ENCODE measurements around the gene ARSG.

ARSG gene

GRCh38 chr17:68394608-68395331 lies 103.5 kb downstream of the ARSG start:
- no peak overlapping the region for H3K27ac ChIP-seq (ENCODE audit: low read depth, low read length)
- no peaks in the 10 kb centered on the region for H3K36me3 ChIP-seq (ENCODE audit: control insufficient read depth, low read length)
- H4K20me1 ChIP-seq (ENCODE audit: control insufficient read depth, insufficient read depth, low read depth, low read length): no peaks in the 10 kb centered on the region
- no peaks in the 10 kb centered on the region for H3K9me2 ChIP-seq (replicated peaks; ENCODE audit: control insufficient read depth, low read length)
- no peak overlapping the region for H3K4me3 ChIP-seq (ENCODE audit: low read length)
- no peak overlapping the region for H3K4me2 ChIP-seq (ENCODE audit: low read length)
- H3K27me3 ChIP-seq (ENCODE audit: control insufficient read depth, low read length): no peaks in the 10 kb centered on the region
- no peak for TF ChIP-seq EZH2phosphoT487 (IDR thresholded peaks at IDR 0.05; ENCODE audit: borderline replicate concordance, low read length)
- no peak for TF ChIP-seq CTCF (IDR thresholded peaks at IDR 0.05; ENCODE audit: low read depth, low read length, poor library complexity, severe bottlenecking)
- H3K9me3 ChIP-seq (ENCODE audit: control insufficient read depth, insufficient read depth, low read length): no peaks in the 10 kb centered on the region
- no peaks in the 10 kb centered on the region for H3K79me2 ChIP-seq (ENCODE audit: control insufficient read depth, low read length)
- H3K4me1 ChIP-seq (ENCODE audit: control insufficient read depth, low read length): peaks cover 15% of the 10 kb centered on the region
- no peaks in the 10 kb centered on the region for H3F3A ChIP-seq (ENCODE audit: control insufficient read depth, insufficient read depth)

DNA sequence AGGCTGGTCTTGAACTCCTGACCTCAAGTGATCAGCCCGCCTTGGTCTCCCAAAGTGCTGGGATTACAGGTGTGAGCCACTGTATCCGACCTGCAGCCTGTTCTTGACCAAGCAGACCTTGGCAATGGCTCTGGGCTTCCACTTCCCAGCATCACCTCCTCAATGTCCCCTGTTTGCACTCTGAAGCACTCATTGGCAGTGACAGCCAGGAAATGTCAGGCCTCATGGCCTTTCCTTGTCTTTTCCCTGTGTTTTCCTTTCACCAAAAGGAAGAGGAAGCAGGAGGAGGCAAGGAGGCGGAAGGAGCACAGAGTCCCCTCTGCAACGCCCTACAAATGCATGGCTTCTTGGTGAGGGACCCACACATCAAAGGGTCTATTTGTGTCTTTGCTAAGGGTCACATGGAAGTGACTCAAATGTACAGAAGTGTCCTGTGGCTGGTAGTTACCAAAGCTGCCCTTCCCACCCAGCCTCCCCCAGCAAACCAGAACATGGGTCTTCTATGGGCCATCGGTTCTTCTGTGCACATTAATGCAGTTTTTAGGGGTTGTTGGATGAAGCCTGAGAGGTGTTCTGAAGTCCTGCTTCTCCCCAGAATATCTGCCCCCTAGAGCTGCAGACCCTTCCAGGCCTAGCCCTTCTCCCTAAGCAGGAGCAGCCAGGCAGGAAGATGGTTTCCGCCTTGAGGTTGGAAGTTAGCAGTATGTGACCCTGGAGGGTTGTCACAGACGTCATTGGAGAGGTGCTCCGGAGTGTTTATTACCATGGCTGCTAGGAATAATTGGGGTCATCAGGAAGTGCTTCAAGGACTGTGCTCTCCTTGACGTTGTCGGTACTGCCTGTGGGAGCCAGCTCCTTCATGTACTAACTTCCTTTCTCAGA lies 105.2 kb downstream of the ARSG start:
- Histone ChIP-seq H3K4me2 (ENCODE audit: low read length) (no peak overlapping the region), H3K9me2 (replicated peaks; ENCODE audit: control insufficient read depth, low read length) (no peaks in the 10 kb centered on the region), H3F3A (ENCODE audit: control insufficient read depth, insufficient read depth) (no peaks in the 10 kb centered on the region), H4K20me1 (ENCODE audit: control insufficient read depth, insufficient read depth, low read depth, low read length) (no peaks in the 10 kb centered on the region), H3K36me3 (ENCODE audit: control insufficient read depth, low read length) (no peaks in the 10 kb centered on the region), H3K27me3 (ENCODE audit: control insufficient read depth, low read length) (no peaks in the 10 kb centered on the region), H3K27ac (ENCODE audit: low read depth, low read length) (no peak overlapping the region), H3K79me2 (ENCODE audit: control insufficient read depth, low read length) (no peaks in the 10 kb centered on the region), H3K4me3 (ENCODE audit: low read length) (no peak overlapping the region), H3K9me3 (ENCODE audit: control insufficient read depth, insufficient read depth, low read length) (no peaks in the 10 kb centered on the region), H3K4me1 (ENCODE audit: control insufficient read depth, low read length) (peaks cover 20% of the 10 kb centered on the region)
- no peak for TF ChIP-seq CTCF (IDR thresholded peaks at IDR 0.05; ENCODE audit: low read depth, low read length, poor library complexity, severe bottlenecking)
- TF ChIP-seq EZH2phosphoT487 (IDR thresholded peaks at IDR 0.05; ENCODE audit: borderline replicate concordance, low read length): no peak

- Histone ChIP-seq H3K27ac (ENCODE audit: low read depth, low read length) (no peak overlapping the region), H3K4me2 (ENCODE audit: low read length) (no peak overlapping the region), H3K36me3 (ENCODE audit: control insufficient read depth, low read length) (no peaks in the 10 kb centered on the region), H3K79me2 (ENCODE audit: control insufficient read depth, low read length) (no peaks in the 10 kb centered on the region), H3K4me1 (ENCODE audit: control insufficient read depth, low read length) (peaks cover 20% of the 10 kb centered on the region), H3F3A (ENCODE audit: control insufficient read depth, insufficient read depth) (no peaks in the 10 kb centered on the region), H4K20me1 (ENCODE audit: control insufficient read depth, insufficient read depth, low read depth, low read length) (no peaks in the 10 kb centered on the region), H3K4me3 (ENCODE audit: low read length) (no peak overlapping the region), H3K27me3 (ENCODE audit: control insufficient read depth, low read length) (no peaks in the 10 kb centered on the region), H3K9me2 (replicated peaks; ENCODE audit: control insufficient read depth, low read length) (no peaks in the 10 kb centered on the region), H3K9me3 (ENCODE audit: control insufficient read depth, insufficient read depth, low read length) (no peaks in the 10 kb centered on the region)
- TF ChIP-seq EZH2phosphoT487 (IDR thresholded peaks at IDR 0.05; ENCODE audit: borderline replicate concordance, low read length): no peak
- no peak for TF ChIP-seq CTCF (IDR thresholded peaks at IDR 0.05; ENCODE audit: low read depth, low read length, poor library complexity, severe bottlenecking)
Observed at GRCh38 chr17:68397108-68397536, 105.8 kb downstream of the ARSG start.
